ENCODE data around the gene LPCAT1. TPM values are rescaled to one million over a fixed set of nuclear protein-coding genes. Genes with fewer than 3 reads are reported as not detected.

The LPCAT1 gene
- total and polyA plus RNA-seq, 2 of the 13 experiments (the other 11 are each of a cell fraction or from before 2014, with no cell fraction given) = 29.8 to 90.6 TPM

DNA sequence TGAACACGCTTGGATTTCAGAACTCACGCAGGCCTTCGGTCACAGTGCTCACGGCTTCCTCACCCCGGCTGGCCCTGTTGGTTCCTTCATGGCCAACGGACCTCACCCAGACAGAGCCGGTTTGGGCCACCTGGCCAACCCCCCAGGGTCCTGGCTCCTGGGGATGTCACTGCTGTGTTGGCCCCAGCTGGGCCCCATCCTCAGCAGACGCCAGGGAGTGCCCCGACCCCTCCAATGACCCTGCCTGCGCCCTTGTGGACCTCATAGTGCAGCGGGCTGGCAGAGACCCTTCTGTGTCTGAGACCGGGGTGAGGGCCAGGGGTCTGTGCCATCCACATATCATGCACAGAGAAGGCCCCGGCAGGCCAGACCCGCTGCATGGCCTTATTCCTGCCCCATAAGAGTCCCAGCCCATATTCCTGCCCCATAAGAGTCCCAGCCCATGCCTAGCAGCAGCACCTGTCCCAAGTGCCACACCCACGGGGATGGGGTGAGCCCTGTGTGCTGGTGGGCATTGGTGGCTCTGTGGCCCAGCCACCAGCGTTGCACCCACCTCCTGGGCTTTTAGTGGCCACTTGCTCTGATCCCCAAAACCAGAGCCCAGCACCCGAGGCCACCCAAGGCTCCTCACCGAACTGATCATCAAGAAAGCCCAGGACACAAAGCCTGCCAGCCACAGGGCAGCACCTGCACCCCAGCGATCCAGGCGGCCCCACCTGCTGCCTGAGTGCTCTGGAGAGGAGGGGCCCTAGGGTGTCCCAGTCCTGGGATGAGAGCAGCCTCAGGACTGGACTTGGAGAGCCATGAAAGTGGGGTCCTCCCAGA is 1.3 kb upstream of the LPCAT1 start:
- CTCF ChIA-PET (ENCODE audit: low intra/inter-chr PET ratio, low total read pairs) = no interaction called here
- Histone ChIP-seq H3K9me3 (ENCODE audit: low read length) (no peaks in the 10 kb centered on the region), H4K20me1 (ENCODE audit: insufficient read depth, low read length) (peaks cover 15% of the 10 kb centered on the region; the same call in 1 of the 2 replicates), H3K36me3 (replicated peaks in 1 of 2; ENCODE audit: control insufficient read depth in 1 of 2, insufficient read depth in 2 of 2, low read length in 2 of 2) (peaks cover 1 to 10% of the 10 kb centered on the region in 2 experiments; a peak in 4 of 5 replicates), H3K27ac (ENCODE audit: extremely low read length, insufficient read depth, low read length) (no peak overlapping the region), H2AFZ (ENCODE audit: low read length) (no peak overlapping the region), H3K9ac (ENCODE audit: insufficient read depth, low read depth, low read length) (no peak overlapping the region), H3K4me3 (replicated peaks in 1 of 3; ENCODE audit: insufficient read depth in 1 of 3, low read depth in 2 of 3, low read length in 3 of 3) (peak overlapping the region in 1 of 3 experiments; percentile 94; a peak in 1 of 6 replicates), H3K4me1 (ENCODE audit: insufficient read depth, low read length) (peaks cover 48% of the 10 kb centered on the region), H3K79me2 (ENCODE audit: insufficient read depth, low read length) (peaks cover 30% of the 10 kb centered on the region), H3K27me3 (ENCODE audit: control insufficient read depth in 1 of 2, insufficient read depth in 2 of 2, low read length in 2 of 2) (no peaks in the 10 kb centered on the region), H3K4me2 (ENCODE audit: low read depth, low read length) (peak overlapping the region; percentile 65)
- POLR2A ChIA-PET = interaction anchor here (1.1 to 2.8 kb wide), 5 partner anchors 30 to 69 kb away, joined by 4 to 14 read pairs (median 9); no protein-coding TSS in a partner anchor
- no TSS peak for BruUV-seq (replicated peaks)
- 95% methylated on average over 7 of the region's 20 CpGs for WGBS (ENCODE audit: low lambda C conversion rate)
- in situ Hi-C loops (cut with HindIII; ENCODE audit: extremely low pct_ligation_motif_present, low pct_unique_long_range_greater_than_20kb) (loop anchor here (5.0 to 25.0 kb wide), 2 partner anchors 37 to 112 kb away; no protein-coding TSS in a partner anchor), intact Hi-C loops (cut with micrococcal nuclease; ENCODE audit: unreplicated experiment) (loop anchor here (1.0 to 5.0 kb wide), 2 partner anchors 40 to 67 kb away; no protein-coding TSS in a partner anchor)
- 0 out of 2 replicates have a peak, but pooled peaks have one; percentile 3 for TF ChIP-seq MED1 (CRISPR knock-in tag; IDR thresholded peaks at IDR 0.05)
- peak; percentile 44; the same call in 1 of the 2 replicates for TF ChIP-seq ZFP82 (CRISPR knock-in tag; IDR thresholded peaks at IDR 0.05; ENCODE audit: borderline replicate concordance)
- TF ChIP-seq SIX1 (CRISPR knock-in tag; IDR thresholded peaks at IDR 0.05; ENCODE audit: borderline replicate concordance) = no peak
- peak; percentile 53; the same call in 1 of the 2 replicates for TF ChIP-seq ZSCAN21 (CRISPR knock-in tag; IDR thresholded peaks at IDR 0.05; ENCODE audit: borderline replicate concordance)
- TF ChIP-seq ZSCAN29 (CRISPR knock-in tag; conservative IDR thresholded peaks at IDR 0.05) = no peak
- peak; percentile 7 for TF ChIP-seq AGO2 (optimal IDR thresholded peaks at IDR 0.05; ENCODE audit: low read depth, low read length)
- FAIRE-seq = no peak
- no peak for ATAC-seq
- DNase-seq (ENCODE audit: low spot score) = no peak

DNA sequence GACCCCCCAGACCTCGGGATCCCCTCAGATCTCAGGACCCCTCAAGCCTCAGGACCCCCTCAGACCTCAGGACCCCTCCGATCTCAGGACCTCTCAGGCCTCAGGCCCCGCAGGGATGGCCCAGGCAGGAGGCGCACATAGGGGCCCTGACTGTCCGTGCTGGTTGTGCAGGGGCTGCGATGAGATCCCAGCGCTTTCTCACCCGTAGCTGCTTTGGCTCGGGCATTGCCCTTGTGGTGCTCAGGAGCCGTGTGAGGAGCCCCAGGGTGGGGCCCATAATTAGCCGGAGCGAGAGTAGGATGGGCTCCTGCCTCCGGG is 680 bp upstream of the LPCAT1 start:
- Histone ChIP-seq H3K79me2 (ENCODE audit: insufficient read depth, low read length) (peaks cover 35% of the 10 kb centered on the region), H4K20me1 (ENCODE audit: insufficient read depth, low read length) (peaks cover 18% of the 10 kb centered on the region; the same call in 1 of the 2 replicates), H3K9ac (ENCODE audit: insufficient read depth, low read depth, low read length) (peak overlapping the region; percentile 73), H3K27ac (ENCODE audit: extremely low read length, insufficient read depth, low read length) (peak overlapping the region; percentile 66), H3K27me3 (ENCODE audit: control insufficient read depth in 1 of 2, insufficient read depth in 2 of 2, low read length in 2 of 2) (no peaks in the 10 kb centered on the region), H3K9me3 (ENCODE audit: low read length) (no peaks in the 10 kb centered on the region), H3K4me3 (replicated peaks in 1 of 3; ENCODE audit: insufficient read depth in 1 of 3, low read depth in 2 of 3, low read length in 3 of 3) (peak overlapping the region in 2 of 3 experiments; percentile 90 to 94; a peak in 4 of 6 replicates), H2AFZ (ENCODE audit: low read length) (no peak overlapping the region), H3K36me3 (replicated peaks in 1 of 2; ENCODE audit: control insufficient read depth in 1 of 2, insufficient read depth in 2 of 2, low read length in 2 of 2) (peaks cover 5 to 16% of the 10 kb centered on the region in 2 experiments), H3K4me1 (ENCODE audit: insufficient read depth, low read length) (peaks cover 53% of the 10 kb centered on the region), H3K4me2 (ENCODE audit: low read depth, low read length) (peak overlapping the region; percentile 65)
- DNase-seq (ENCODE audit: low spot score) (no peak), FAIRE-seq (no peak), ATAC-seq (peak; percentile 7)
- POLR2A ChIA-PET = interaction anchor here (0.8 to 2.8 kb wide), 7 partner anchors 12 to 70 kb away, joined by 3 to 14 read pairs (median 8); no protein-coding TSS in a partner anchor
- CTCF ChIA-PET (ENCODE audit: low intra/inter-chr PET ratio, low total read pairs) = no interaction called here
- in situ Hi-C loops (cut with HindIII; ENCODE audit: extremely low pct_ligation_motif_present, low pct_unique_long_range_greater_than_20kb) = loop anchor here (5.0 to 25.0 kb wide), 2 partner anchors 38 to 113 kb away; no protein-coding TSS in a partner anchor
- intact Hi-C loops (cut with micrococcal nuclease; ENCODE audit: unreplicated experiment) = loop anchor here (1.0 to 5.0 kb wide), 2 partner anchors 41 to 68 kb away; no protein-coding TSS in a partner anchor
- no TSS peak for BruUV-seq (replicated peaks)
- WGBS (ENCODE audit: low lambda C conversion rate) = 100% methylated on average over 3 of the region's 13 CpGs
- TF ChIP-seq, protein P1, sequence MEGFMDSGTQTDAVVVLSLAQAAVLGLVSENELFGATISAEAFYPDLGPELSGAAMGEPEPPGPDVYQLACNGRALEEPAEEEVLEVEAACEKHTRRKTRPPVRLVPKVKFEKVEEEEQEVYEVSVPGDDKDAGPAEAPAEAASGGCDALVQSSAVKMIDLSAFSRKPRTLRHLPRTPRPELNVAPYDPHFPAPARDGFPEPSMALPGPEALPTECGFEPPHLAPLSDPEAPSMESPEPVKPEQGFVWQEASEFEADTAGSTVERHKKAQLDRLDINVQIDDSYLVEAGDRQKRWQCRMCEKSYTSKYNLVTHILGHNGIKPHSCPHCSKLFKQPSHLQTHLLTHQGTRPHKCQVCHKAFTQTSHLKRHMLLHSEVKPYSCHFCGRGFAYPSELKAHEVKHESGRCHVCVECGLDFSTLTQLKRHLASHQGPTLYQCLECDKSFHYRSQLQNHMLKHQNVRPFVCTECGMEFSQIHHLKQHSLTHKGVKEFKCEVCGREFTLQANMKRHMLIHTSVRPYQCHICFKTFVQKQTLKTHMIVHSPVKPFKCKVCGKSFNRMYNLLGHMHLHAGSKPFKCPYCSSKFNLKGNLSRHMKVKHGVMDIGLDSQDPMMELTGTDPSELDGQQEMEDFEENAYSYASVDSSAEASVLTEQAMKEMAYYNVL (CRISPR knock-in tag; IDR thresholded peaks at IDR 0.05; ENCODE audit: borderline replicate concordance) = 0 out of 2 replicates have a peak, but pooled peaks have one; percentile 10
- TF ChIP-seq, protein P2, sequence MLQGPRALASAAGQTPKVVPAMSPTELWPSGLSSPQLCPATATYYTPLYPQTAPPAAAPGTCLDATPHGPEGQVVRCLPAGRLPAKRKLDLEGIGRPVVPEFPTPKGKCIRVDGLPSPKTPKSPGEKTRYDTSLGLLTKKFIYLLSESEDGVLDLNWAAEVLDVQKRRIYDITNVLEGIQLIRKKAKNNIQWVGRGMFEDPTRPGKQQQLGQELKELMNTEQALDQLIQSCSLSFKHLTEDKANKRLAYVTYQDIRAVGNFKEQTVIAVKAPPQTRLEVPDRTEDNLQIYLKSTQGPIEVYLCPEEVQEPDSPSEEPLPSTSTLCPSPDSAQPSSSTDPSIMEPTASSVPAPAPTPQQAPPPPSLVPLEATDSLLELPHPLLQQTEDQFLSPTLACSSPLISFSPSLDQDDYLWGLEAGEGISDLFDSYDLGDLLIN (CRISPR knock-in tag; IDR thresholded peaks at IDR 0.05; ENCODE audit: borderline replicate concordance) = no peak
- 0 out of 2 replicates have a peak, but pooled peaks have one; percentile 11 for TF ChIP-seq ZNF547 (CRISPR knock-in tag; IDR thresholded peaks at IDR 0.05)
- TF ChIP-seq NCOA2 (CRISPR knock-in tag; IDR thresholded peaks at IDR 0.05) = no peak
- TF ChIP-seq ZBTB38 (CRISPR knock-in tag; IDR thresholded peaks at IDR 0.05) = peak; percentile 50; the same call in 1 of the 2 replicates
- TF ChIP-seq ZNF598 (CRISPR knock-in tag; IDR thresholded peaks at IDR 0.05; ENCODE audit: borderline replicate concordance) = peak; percentile 82; the same call in 1 of the 2 replicates
- TF ChIP-seq TBX2 (CRISPR knock-in tag; IDR thresholded peaks at IDR 0.05; ENCODE audit: borderline replicate concordance) = 0 out of 2 replicates have a peak, but pooled peaks have one; percentile 11

Data from HepG2 (cell line).